GM23338 (cell line): ENCODE results near the gene GRM3.

Experiments used
- CREB1 ChIP-seq: fragments of 250-450 bp; sonication (Bioruptor Pico); IDR thresholded peaks from 2 replicates; pipeline ENCODE4 v1.5.0; 2020; ENCODE audit warnings: low read depth, mild to moderate bottlenecking, moderate library complexity
- CTCF ChIP-seq, 2 experiments: fragments of 200-600 bp in 1 of 2; sonication (generic) in 1 of 2; conservative IDR thresholded peaks; 2 replicates each; pipeline versions ENCODE4 v1.5.1 to v1.6.1; 2016 to 2017; ENCODE audit warnings: antibody characterized with exemption in 2 of 2, low read depth in 2 of 2, mild to moderate bottlenecking in 2 of 2, moderate library complexity in 1 of 2
- ETS1 ChIP-seq: IDR thresholded peaks from 2 replicates; pipeline ENCODE4 v1.6.1; 2016; ENCODE audit warnings: antibody characterized with exemption
- EZH2 ChIP-seq: fragments of 200-600 bp; sonication (generic); IDR thresholded peaks from one replicate; pipeline ENCODE4 v1.8.0; 2017; ENCODE audit warnings: antibody characterized with exemption, mild to moderate bottlenecking, low read depth; ENCODE audit not compliant: unreplicated experiment
- EZH2phosphoT487 ChIP-seq: fragments of 200-600 bp; sonication (generic); IDR thresholded peaks from one replicate; pipeline ENCODE4 v1.8.1; 2018; ENCODE audit warnings: antibody characterized with exemption; ENCODE audit not compliant: unreplicated experiment
- JUNB ChIP-seq: IDR thresholded peaks from one replicate; pipeline ENCODE4 v1.6.1; 2016; ENCODE audit warnings: antibody characterized with exemption; ENCODE audit not compliant: unreplicated experiment
- NANOG ChIP-seq: IDR thresholded peaks from 2 replicates; pipeline ENCODE4 v1.6.1; 2016; ENCODE audit warnings: antibody characterized with exemption, borderline replicate concordance
- POLR2AphosphoS5 ChIP-seq: IDR thresholded peaks from 2 replicates; pipeline ENCODE4 v1.6.1; 2016; ENCODE audit warnings: antibody characterized with exemption, low read depth
- REST ChIP-seq: IDR thresholded peaks from one replicate; pipeline ENCODE4 v1.6.1; 2018; ENCODE audit warnings: antibody characterized with exemption; ENCODE audit not compliant: unreplicated experiment
- STAT1 ChIP-seq: IDR thresholded peaks from one replicate; pipeline ENCODE4 v1.6.1; 2016; ENCODE audit warnings: antibody characterized with exemption; ENCODE audit not compliant: unreplicated experiment
- ZNF331 ChIP-seq: fragments of 250-450 bp; sonication (Bioruptor Pico); IDR thresholded peaks from 2 replicates; pipeline ENCODE4 v1.5.0; 2020; ENCODE audit warnings: low read depth, mild to moderate bottlenecking, moderate library complexity

- no peak for TF ChIP-seq EZH2
- TF ChIP-seq CTCF (conservative IDR thresholded peaks at IDR 0.05; ENCODE audit: low read depth in 2 of 2): no peak
- TF ChIP-seq EZH2phosphoT487: no peak
- TF ChIP-seq REST: no peak
- no peak for TF ChIP-seq POLR2AphosphoS5
- TF ChIP-seq ETS1: no peak
- TF ChIP-seq ZNF331 (CRISPR knock-in tag): no peak
- no peak for TF ChIP-seq CREB1
- no peak for TF ChIP-seq JUNB
- TF ChIP-seq STAT1: no peak
- no peak for TF ChIP-seq NANOG
Measured at GRCh38 chr7:86825264-86825663, 181.6 kb downstream of the GRM3 start.
